HL-60 (cell line): ENCODE measurements around the gene PANK4.

ENCODE experiments used
- CTCF ChIP-seq: IDR thresholded peaks from one replicate; pipeline ENCODE4 v1.5.1; 2011; ENCODE audit warnings: low read length, control low read depth, inconsistent platforms; ENCODE audit not compliant: insufficient read depth
- GABPA ChIP-seq: IDR thresholded peaks from 2 replicates; pipeline ENCODE4 v1.6.1; 2012; ENCODE audit warnings: low read depth
- POLR2AphosphoS5 ChIP-seq: IDR thresholded peaks from 2 replicates; pipeline ENCODE4 v1.6.1; 2012; ENCODE audit warnings: low read depth
- REST ChIP-seq: IDR thresholded peaks from 2 replicates; pipeline ENCODE4 v1.6.1; 2012; ENCODE audit warnings: low read depth; ENCODE audit not compliant: insufficient replicate concordance

- TF ChIP-seq CTCF = no peak
- no peak for TF ChIP-seq GABPA
- no peak for TF ChIP-seq POLR2AphosphoS5
- TF ChIP-seq REST = no peak
These were observed 6.2 kb downstream of the PANK4 start for GRCh38 chr1:2520206-2520605.
